ENCODE measurements around the gene DAPK2.

The DAPK2 gene

GRCh38 chr15:64023220-64023619 lies 23.1 kb downstream of the DAPK2 start:
- DNase-seq (ENCODE audit: low read depth): no peak

DNA sequence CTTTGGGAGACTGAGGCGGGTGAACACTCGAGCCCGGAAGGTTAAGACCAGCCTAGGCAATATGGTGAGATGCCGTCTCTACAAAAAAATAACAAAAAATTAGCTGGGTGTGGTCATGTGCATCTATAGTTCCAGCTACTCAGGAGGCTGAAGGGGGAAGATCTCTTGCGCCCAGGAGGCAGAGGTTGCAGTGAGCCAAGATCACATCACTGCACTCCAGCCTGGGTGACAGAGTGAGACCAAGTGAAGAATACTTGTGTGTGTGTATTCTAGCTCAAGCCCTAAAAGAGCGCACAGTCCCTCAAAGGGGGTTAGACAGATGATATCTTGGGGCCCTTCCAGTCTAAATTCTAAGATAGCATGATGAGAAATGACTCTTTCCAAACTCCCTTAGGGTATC lies 23.7 kb downstream of the DAPK2 start:
- no peak for DNase-seq (ENCODE audit: low read depth)

GRCh38 chr15:64019764-64020163 lies 26.5 kb downstream of the DAPK2 start:
- DNase-seq (ENCODE audit: low read depth): no peak

- no peak for DNase-seq (ENCODE audit: low read depth)
Observed at GRCh38 chr15:64017591-64018163, 28.6 kb downstream of the DAPK2 start.

- no peak for DNase-seq (ENCODE audit: low read depth)
Observed at GRCh38 chr15:64017082-64017588, 29.1 kb downstream of the DAPK2 start.

- no peak for DNase-seq (ENCODE audit: low read depth)
Observed at GRCh38 chr15:64016257-64016656, 30.0 kb downstream of the DAPK2 start.

DNA sequence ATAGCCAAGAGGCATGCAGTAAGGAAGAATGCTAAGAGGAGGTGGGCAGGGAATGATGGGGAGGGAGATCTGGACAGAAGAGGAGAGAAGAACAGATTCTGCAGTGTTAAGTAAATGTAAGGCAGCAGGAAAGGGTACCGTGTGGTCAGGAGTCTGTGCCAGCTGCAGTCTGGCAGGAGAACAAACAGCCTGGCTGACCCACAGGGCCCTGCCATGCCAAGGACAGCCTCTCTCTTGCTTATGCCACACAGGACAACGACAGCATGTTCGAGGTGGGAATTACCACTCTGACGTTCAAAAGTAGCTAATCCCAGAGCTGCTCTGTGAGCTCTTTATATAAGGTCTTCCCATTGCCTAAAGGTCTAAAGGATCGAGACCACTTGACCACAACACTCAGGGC lies 31.3 kb downstream of the DAPK2 start:
- DNase-seq (ENCODE audit: low read depth): no peak

- DNase-seq (ENCODE audit: low read depth): no peak
Observed at GRCh38 chr15:64013179-64014062, 32.9 kb downstream of the DAPK2 start.

- DNase-seq (ENCODE audit: low read depth): no peak
Observed at GRCh38 chr15:64011736-64012135, 34.5 kb downstream of the DAPK2 start.

DNA sequence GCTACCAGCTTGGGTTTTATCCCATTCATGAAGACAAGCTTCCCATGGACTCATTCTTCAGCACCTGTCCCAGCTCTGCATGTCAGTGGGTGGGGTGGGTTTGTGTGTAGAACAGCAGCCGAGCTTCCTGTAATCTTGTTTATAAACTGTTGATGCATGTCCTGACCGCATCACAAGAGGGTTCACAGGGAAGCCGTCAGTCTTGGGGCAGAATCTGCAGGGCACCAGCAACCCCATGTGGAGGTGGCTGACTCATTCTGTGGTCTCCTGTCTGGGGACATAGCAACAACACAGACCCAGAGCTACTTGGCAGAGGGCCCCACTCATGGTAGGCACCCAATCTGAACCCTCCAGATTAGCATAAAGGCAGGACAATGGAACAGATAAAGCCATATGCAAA lies 35.6 kb downstream of the DAPK2 start:
- no peak for DNase-seq (ENCODE audit: low read depth)

- DNase-seq (ENCODE audit: low read depth): no peak
Observed at GRCh38 chr15:64009798-64010261, 36.5 kb downstream of the DAPK2 start.

DNA sequence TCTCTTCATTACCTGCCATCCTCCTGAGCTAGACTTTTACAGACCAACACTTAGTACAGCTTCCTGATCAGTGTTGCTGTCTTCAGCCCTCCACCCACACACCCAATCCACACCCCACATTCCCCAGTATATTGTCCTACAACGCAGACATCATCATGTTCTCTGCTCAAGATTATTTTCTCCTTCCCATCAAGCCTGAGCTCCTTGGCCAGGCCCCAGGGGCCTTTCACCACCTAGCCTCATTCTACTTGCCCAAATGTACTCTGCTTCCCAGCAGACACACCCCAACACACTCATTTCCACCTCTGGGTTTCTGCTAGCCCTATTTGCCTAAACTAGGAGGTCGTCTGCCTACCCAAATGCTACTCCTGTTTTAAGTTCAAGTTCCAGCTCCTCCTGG lies 37.0 kb downstream of the DAPK2 start:
- no peak for DNase-seq (ENCODE audit: low read depth)

GRCh38 chr15:64008177-64008576 lies 38.1 kb downstream of the DAPK2 start:
- no peak for DNase-seq (ENCODE audit: low read depth)

DNA sequence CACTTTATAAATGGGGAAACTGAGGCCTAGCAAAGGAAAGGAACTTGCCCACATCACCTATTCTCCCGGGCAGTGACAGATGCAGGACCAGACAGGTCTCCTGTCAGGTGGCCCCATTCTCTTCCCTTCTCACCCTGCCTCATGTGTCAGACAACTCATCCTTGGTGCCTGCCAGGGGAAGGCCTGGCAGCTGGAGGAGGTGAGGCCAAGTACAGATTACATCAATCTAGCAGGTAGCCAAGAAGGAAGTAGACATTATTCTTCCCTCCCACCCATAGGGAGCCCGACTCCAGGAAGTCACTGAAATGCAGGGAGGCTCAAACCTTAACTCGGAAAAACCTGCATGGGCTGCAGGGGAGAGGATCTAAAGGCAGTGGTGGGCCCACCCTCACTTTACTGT lies 39.6 kb downstream of the DAPK2 start:
- DNase-seq (ENCODE audit: low read depth): no peak

DNA sequence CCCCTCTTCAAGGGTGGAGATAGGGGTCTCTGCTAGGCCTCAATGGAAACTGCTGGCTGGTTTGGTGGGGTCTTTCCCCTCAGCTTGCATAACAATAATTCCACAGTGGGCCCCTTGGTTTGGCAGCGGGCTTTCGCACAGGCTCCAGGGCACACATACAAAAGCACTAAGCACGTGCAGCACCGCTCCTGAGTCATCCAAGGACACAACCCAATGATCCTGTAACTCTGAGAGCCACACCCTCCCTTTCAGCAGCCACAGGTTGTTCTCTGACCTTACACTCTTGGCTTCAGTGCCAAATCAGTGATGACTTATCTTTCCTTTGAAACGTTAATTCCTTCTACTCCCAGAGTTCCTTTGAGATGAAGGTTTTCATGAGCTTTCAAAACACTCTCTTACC lies 41.7 kb downstream of the DAPK2 start:
- peak; percentile 52 for DNase-seq (ENCODE audit: low read depth)

DNA sequence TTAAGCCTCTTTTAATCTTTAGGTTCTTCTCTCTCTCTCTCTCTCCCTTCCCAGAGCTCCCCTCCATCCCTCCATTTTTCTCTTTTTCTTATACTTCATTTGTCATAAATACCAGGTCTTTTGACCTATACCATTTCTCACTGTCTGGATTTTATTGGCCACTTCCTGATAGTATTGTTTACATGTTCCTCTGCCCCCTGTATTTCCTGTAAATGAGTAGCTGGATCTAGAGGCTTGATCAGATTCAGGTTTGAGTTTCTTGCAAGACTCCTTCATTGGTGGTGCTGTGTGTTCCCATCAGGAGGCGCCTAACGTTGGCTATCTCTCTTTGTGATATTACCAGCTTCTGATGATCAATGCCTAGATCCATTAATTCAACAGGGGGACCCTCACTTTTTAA lies 42.2 kb downstream of the DAPK2 start:
- DNase-seq (ENCODE audit: low read depth): no peak

- DNase-seq (ENCODE audit: low read depth): no peak
Observed at GRCh38 chr15:64003182-64003581, 43.1 kb downstream of the DAPK2 start.

DNA sequence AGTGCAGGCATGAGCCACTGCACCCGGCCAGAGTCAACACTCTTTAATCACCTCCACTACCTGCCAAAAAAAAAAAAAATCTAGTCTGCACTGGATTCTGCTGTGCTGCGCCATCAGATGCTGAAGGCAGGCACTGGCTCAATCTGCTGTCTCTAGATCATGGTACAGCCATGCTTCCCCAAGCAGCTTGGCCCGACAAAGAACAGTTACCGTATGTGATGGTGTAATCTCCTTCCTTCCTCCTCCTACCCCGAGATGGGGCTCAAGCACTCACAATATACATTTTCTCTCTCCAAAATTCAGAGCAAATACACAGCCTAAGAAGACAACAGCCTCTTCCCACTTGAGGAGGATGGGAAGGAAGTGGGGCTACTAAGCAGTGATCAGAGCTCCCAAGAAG lies 45.1 kb downstream of the DAPK2 start:
- DNase-seq (ENCODE audit: low read depth): no peak

- no peak for DNase-seq (ENCODE audit: low read depth)
Observed at GRCh38 chr15:64000183-64000951, 45.9 kb downstream of the DAPK2 start.

GRCh38 chr15:63999177-63999576 lies 47.1 kb downstream of the DAPK2 start:
- DNase-seq (ENCODE audit: low read depth): no peak

DNA sequence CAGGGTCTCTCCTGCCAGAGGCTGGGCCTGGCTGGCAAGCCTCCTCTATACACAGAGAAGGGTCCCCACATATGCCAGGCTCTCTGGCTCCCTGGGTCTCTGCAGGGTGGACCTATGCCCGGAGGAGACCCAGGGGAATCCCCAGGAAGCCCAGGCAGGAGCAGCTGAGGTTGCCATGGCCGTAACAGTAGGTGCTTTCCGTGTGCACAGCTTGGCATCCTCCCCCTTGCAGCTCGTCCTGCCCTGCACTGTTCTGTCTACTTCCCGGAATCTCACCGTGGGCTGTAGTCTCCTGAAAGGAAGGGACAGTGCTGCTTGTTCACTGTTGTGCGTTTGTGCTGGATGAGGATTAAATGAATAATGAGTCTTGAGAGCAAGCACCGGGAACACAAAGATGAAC lies 47.8 kb downstream of the DAPK2 start:
- no peak for DNase-seq (ENCODE audit: low read depth)

GRCh38 chr15:63997715-63998442 lies 48.4 kb downstream of the DAPK2 start:
- no peak for DNase-seq (ENCODE audit: low read depth)

Data from HS-5 (cell line).